Stimulated activated CD4-positive, alpha-beta T cell treated with anti-CD3 and anti-CD28 coated beads, Interleukin-4, amount 100 ng/mL, for 24 hours (primary cell): Measurements from ENCODE around the gene CARD19.
"Not testable (repeated sequence)": the region's sequence is repeated elsewhere in the genome, so short reads cannot be mapped to it uniquely, and the experiment has no call there.

Source experiments
- DNase-seq: peaks from one replicate; pipeline ENCODE4 v3.0.0-alpha.2; 2020

CARD19 gene

GRCh38 chr9:93107825-93108161 is 11.8 kb downstream of the CARD19 start:
- no peak for DNase-seq

- peak; percentile 60 for DNase-seq
These were observed 12.4 kb downstream of the CARD19 start for GRCh38 chr9:93108291-93109041.

- no peak for DNase-seq
These were observed 14.4 kb downstream of the CARD19 start for GRCh38 chr9:93110311-93110855.

- DNase-seq, result no peak
These were observed 15.0 kb downstream of the CARD19 start for GRCh38 chr9:93111001-93111370.

DNA sequence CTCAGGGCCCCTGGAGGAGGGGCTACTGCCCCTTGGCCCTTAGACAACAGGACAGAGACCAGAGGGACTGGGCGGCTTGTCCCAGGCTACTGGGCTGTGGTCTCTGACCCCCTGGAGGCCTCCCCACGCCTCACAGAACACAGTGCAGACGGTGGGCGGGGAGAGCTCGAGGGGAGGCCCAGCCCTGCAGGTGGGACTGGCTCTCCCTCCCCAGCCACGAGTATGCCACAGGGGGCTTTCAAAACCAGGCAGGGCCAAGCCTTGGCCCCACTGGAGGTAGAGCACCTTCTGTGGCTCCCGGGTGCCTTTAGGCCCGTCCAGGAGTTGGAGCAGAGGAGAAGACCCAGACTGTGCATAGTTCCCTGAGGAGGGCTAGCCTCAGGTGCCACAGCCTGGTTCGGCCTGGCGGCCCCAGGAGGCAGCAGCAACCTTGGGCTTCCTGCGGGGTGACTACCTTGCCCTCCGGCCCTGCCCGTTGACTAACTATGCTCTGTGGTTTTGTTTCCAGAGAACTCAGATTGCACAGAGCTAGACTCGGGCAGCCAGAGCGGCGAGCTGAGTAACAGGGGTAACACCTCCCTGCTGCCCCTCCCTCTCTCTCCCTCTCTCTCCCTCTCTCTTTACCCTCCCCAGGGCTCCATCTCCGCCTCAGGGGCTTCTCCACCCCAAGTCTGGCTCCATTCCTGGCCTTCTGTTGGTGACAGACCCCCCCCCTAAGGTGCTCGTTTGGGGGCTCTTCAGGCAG is 15.5 kb downstream of the CARD19 start:
- no peak for DNase-seq

- no peak for DNase-seq
These were observed 16.3 kb downstream of the CARD19 start for GRCh38 chr9:93112116-93112863.

GRCh38 chr9:93112864-93113389 is 16.9 kb downstream of the CARD19 start:
- no peak for DNase-seq

- DNase-seq, result no peak
These were observed 18.4 kb downstream of the CARD19 start for GRCh38 chr9:93114169-93114983.

DNA sequence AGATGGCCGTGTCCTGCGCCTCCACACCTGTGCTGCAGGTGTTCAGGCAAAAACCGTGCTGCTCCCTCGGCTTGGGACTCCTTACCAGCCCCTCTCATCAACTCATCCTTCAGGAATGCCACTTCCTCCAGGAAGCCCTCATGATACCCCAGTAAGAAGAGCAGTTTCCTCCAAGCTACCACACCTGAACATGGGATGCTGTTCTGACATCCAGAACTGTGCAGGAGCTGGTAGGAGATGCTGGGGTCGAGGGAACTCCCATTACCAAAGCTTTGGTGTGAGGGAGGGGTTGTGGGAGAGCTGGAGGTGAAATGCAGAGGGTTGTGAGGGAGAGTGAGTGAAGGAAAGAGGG is 18.9 kb downstream of the CARD19 start:
- no peak for DNase-seq

DNA sequence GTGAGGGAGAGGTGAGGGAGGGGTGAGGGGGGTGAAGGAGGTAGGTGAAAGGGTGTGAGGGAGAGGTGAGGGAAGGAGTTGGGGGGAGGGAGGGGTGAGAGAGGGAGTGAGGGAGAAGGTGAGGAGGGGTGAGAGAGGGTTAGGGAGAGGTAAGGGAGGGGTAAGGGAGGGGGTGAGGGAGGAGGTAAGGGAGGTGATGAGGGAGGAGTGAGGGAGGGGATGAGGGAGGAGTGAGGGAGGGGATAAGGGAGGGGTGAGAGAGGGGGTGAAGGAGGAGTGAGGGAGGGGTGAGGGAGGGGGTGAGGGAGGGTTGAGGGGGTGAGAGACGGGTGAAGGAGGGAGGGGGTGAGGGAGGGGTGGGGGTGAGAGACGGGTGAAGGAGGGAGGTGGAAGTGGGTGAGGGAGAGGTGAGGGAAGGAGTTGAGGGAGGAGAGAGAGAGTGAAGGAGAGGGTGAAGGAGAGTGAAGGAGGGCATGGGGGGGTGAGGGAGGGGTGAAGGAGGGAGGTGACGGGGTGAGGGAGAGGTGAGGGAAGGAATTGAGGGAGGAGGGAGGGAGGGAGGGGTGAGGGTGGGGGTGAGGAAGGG is 19.6 kb downstream of the CARD19 start:
- no peak for DNase-seq

- no peak for DNase-seq
These were observed 20.3 kb downstream of the CARD19 start for GRCh38 chr9:93116072-93116961.

DNA sequence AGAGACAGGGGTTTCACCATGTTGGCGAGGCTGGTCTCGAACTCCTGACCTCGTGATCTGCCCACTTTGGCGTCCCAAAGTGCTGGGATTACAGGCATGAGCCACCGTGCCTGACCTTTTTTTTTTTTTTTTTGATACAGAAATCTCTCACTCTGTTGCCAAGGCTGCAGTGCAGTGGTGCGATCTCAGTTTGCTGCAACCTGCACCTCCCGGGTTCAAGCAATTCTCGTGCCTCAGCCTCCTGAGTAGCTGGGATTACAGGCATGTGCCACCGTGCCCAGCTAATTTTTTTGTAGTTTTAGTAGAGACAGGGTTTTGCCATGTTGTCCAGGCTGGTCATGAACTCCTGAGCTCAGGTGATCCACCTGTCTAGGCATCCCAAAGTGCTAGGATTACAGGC is 21.5 kb downstream of the CARD19 start:
- DNase-seq, result not testable (repeated sequence)

- no peak for DNase-seq
These were observed 22.2 kb downstream of the CARD19 start for GRCh38 chr9:93117924-93118862.

DNA sequence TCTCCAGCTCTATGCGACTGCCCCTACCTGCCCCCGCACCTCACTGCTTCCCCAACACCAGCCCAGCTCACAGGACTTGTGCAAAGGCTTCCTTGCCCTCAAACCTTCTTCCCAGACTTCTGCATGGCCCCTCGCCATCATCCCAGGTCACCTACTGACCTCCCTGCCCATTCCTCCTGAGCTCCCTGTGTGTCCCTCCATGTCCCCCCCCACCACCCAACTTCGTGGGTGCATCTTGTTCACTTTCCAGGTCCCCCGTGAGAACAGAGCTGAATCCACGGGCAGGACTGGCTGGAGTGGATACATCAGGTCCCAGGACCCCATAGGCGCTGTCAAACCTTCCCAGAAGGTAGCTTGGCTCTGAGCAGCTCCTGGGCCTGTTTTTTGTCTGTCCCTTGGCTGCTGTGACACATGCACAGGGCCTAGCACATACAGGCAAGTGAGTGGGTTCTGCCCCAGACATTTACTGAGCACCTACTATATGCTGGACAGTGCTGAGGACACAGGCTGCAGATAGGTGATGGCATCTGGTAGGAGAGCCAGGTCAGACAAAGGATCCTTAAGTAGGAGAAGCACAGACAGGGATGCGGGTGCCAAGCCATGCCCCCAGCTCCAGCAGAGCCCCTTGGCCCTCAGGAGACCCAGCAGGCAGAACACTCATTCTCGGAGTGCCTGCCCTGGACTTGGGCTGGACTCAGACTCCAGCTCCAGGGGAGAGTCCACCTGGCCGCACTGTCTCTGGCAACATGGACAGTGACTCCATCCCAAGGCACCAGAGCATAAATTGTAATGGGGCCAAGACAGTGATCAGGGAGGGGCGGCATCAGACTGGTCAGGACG is 23.1 kb downstream of the CARD19 start:
- DNase-seq, result no peak

GRCh38 chr9:93119703-93119952 is 23.6 kb downstream of the CARD19 start:
- no peak for DNase-seq

GRCh38 chr9:93119953-93120845 is 24.2 kb downstream of the CARD19 start:
- DNase-seq, result no peak

DNA sequence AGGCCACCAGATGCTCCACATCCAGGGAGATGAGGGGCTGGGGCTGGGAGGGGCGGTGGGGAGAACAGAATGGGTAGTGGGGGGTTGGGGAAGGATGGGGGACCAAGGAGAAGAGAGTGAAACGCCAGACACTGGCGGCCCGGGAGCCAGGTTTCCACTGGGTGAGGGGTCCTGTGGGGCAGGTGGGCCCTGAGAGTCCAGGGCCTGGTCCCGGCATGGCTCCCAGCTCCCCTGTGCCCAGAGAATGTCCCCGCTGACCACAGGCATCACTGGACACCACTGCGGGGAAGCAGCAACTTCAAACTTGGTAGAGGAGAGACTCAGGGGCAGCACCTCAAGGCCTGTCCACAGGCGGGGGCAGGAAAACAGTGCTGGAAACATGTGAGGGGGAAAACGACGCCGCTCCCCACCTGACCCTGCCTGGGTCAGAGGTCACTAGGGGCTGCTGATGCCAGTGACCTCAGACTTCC is 24.9 kb downstream of the CARD19 start:
- DNase-seq, result no peak
